HG03342 (cell line): Measurements from ENCODE around the gene PRKCB.

Experiments
- ATAC-seq: cut with Tn5 transposase; IDR thresholded peaks from one replicate; pipeline ENCODE4 v1.9.1; 2021; ENCODE audit warnings: mild to moderate bottlenecking, moderate library complexity; ENCODE audit not compliant: unreplicated experiment

The PRKCB gene

GRCh38 chr16:23962001-23962400 lies 126.2 kb downstream of the PRKCB start:
- no peak for ATAC-seq

- ATAC-seq = no peak
Observed at GRCh38 chr16:23964136-23964535, 128.4 kb downstream of the PRKCB start.

GRCh38 chr16:23965137-23965733 lies 129.5 kb downstream of the PRKCB start:
- no peak for ATAC-seq

- no peak for ATAC-seq
Observed at GRCh38 chr16:23966597-23967394, 131.0 kb downstream of the PRKCB start.

DNA sequence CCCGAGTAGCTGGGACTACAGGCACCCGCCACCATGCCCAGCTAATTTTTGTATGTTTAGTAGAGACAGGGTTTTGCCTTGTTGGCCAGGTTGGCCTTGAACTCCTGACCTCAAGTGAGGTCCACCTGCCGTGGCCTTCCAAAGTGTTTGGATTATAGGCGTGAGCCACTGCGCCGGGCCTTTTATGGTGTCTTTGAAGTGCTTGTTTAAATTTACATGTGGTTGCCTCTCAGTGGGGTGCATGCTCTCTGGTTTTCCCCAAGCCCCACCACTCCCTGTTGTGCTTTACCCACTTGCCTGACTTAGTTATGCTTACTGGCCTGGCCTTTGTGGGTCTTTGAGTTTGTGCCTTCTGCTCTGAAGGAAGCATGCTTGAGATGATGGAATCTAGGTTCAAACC lies 132.0 kb downstream of the PRKCB start:
- ATAC-seq = no peak

GRCh38 chr16:23968176-23968575 lies 132.4 kb downstream of the PRKCB start:
- ATAC-seq = no peak

DNA sequence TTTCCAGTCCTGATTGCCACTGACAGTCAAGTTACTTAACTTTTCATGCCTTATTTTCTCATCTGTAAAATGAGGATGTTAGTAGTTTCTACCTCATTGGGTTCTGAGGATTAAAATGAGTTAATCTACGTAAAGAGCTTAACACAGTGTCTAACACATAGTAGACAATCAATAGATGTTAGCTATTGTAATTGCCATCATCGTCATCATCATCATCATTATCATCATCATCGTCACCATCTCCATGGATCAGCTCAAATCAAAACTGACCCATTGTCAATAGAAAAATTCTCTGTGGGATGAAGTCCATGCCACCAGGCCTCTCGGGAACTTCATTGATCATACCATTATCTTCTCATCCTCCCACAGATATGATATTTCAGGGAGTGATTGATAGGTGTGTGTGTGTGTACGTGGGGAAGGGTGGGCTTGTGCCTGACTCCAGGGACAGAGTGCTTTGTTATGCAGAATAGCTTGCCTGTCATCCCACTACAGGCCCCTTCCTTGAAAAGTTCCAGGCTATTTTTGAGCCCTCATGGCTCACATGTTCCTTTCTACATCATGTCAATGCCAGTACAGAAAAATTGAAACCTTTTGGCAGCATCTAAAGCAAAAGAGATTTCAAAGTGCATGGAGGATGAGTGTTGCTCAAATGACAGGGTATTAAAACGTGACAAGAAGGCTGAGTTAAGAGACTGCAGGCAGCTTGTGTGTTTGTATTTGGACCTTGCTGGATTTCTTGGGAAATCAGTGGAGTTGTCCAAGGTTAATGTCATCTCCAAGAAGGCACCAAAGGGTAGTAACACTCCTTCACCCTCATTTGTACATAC lies 133.9 kb downstream of the PRKCB start:
- no peak for ATAC-seq

GRCh38 chr16:23974223-23974622 lies 138.4 kb downstream of the PRKCB start:
- no peak for ATAC-seq

DNA sequence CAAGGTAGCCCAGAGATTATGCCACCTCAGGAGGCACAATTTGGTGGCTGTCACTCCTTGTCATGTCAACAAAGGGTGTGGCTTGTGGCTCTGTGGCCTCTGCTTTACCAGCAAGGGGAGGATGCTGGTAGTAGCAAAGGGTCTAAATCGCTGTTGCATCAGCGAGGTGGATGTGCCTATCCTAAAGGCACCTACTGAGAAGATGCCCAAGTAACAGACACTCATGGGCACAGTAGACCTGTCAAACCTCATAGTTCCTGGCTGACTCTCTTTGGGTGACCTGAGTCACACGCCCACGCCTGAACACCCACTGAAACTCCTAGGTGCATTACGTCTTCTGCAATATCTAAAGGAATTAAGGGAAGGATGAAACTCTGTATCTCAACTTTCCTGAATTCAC lies 139.5 kb downstream of the PRKCB start:
- ATAC-seq = no peak

DNA sequence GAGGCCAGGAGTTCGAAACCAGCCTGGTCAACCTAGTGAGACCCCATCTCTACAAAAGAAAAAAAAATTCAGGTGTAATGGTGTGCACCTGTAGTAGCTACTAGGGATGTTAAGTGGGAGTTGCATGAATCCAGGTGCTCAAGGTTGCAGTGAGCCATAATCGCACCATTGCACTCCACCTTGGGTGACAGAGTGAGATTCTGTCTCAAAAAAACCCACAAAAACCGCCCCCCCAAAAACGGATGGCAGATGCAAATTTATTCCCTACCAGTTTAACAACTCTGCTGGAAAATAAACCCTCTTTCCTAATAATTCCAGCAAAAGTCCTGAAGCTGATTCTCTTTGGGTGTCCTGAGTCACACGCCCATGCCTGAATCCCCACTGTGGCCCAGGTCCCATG lies 140.3 kb downstream of the PRKCB start:
- ATAC-seq = no peak

GRCh38 chr16:23976524-23976923 lies 140.7 kb downstream of the PRKCB start:
- ATAC-seq = no peak

DNA sequence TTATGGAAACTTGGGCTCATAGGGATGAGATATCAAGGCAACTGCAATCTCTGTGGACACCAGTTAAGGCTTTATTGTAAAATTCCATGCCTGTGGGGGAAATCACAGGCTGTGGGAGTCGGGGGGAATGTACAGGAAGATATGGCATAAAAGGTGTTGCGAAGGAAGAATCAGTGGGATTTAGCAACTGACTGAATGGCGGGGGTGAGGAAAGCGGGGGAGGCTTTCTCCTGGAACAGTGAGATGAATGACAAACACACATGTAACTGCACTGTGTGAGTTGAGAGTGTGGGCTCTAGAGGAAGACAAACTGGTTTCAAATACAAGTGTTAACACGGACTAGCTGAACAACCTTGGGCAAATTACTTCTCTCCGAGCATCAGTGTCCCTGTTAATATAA lies 143.7 kb downstream of the PRKCB start:
- no peak for ATAC-seq

DNA sequence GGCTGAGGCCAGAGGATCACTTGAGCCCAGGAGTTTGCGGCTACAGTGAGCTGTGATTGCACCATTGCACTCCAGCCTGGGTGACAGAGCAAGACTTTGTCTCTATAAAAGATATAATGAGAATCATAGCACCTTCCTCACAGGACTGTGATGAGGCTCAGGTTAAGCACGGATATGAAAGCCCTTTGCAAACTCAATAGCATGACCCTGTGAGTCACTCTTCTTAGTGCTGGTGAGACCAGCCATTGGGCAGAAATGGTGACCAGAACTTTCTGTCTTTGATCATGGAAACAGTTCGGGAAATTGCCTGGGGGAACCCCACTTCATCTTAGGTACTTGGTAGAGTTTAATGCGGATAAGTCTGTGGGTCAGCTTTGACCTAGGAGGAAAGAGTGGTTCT lies 144.2 kb downstream of the PRKCB start:
- ATAC-seq = no peak

GRCh38 chr16:23981429-23982399 lies 145.9 kb downstream of the PRKCB start:
- no peak for ATAC-seq

DNA sequence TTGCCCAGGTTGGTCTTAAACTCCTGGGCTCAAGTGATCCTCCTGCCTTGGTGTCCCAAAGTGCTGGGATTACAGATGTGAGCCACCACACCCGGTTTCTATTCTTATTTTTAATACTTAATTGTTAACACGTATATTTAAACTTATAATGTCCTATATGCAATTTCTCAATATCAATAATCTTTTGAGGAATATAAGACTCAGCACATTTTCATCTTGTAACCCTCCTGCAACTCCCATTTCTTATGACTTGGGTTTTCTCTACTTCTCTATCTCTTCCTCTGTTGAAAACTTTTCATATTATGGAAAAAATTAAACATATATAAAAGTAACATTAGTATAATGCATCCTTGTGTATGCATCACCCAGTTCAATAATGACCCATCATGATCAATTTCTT lies 150.7 kb downstream of the PRKCB start:
- no peak for ATAC-seq

GRCh38 chr16:23987443-23987842 lies 151.7 kb downstream of the PRKCB start:
- peak; percentile 94 for ATAC-seq

- ATAC-seq = no peak
Observed at GRCh38 chr16:23990507-23990906, 154.7 kb downstream of the PRKCB start.

GRCh38 chr16:23991066-23991465 lies 155.3 kb downstream of the PRKCB start:
- no peak for ATAC-seq

DNA sequence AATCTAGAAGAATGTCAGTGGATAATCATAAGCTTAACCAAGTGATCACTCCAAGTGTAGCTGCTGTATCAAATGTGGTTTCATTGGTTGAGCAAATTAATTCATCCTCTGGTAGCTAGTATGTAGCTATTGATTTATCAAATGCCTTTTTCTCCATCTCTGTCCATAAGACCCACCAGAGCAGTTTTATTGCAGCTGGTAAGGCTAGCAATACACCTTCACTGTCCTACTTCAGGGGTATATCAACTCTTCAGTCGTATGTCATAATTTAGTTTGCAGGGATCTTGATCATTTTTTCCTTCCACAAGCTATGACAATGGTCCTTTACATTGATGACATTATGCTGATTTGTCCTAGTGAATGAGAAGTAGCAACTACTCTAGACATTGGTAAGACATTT lies 158.8 kb downstream of the PRKCB start:
- no peak for ATAC-seq

GRCh38 chr16:23996258-23996955 lies 160.6 kb downstream of the PRKCB start:
- no peak for ATAC-seq
